Endothelial cell of umbilical vein (primary cell): ENCODE results near the gene PYROXD2. TPM values are rescaled to one million over a fixed set of nuclear protein-coding genes. Genes with fewer than 3 reads are reported as not detected.

Source experiments
- BruUV-seq: library from RNA; stranded (reverse); fragments of 400-500 nt; replicated peaks from 2 replicates; lab custom pipeline; 2021; lab: Mats Ljungman, UMichigan
- CTCF ChIA-PET: fragments of 300-600, 350-600 bp; sonication (Branson Sonifier 250); formaldehyde crosslinking; loops from one replicate; lab custom pipeline; 2021; ENCODE audit warnings: antibody characterized with exemption, inconsistent platforms; lab: Charles Lee
- POLR2A ChIA-PET: fragments of 300-600, 350-600 bp; sonication (Branson Sonifier 250); formaldehyde crosslinking; loops from one replicate; lab custom pipeline; 2021; ENCODE audit warnings: antibody characterized with exemption, inconsistent platforms; lab: Charles Lee
- DNase-seq: peaks from one replicate; pipeline ENCODE4 v3.0.0-alpha.2; 2011; ENCODE audit warnings: low read depth, low spot score
- FAIRE-seq: peaks from 2 replicates; lab custom pipeline; 2011; peaks lifted over from hg19 to GRCh38; lab: Jason Lieb, UNC
- H2AFZ ChIP-seq: 2 replicates; pipeline ENCODE4 v1.6.0; 2012; ENCODE audit warnings: low read depth, low read length, control low read depth, inconsistent platforms
- H3K27ac ChIP-seq: 2 replicates; pipeline ENCODE4 v1.5.1; 2011; ENCODE audit warnings: low read depth, mild to moderate bottlenecking, control low read depth, low read length, moderate library complexity; ENCODE audit not compliant: insufficient read depth
- H3K27me3 ChIP-seq, 2 experiments: 2 replicates each; pipeline versions ENCODE4 v1.6.0 to v1.6.1; 2011; ENCODE audit warnings: low read length in 2 of 2, mixed read lengths in 1 of 2; ENCODE audit not compliant: control insufficient read depth in 2 of 2, insufficient read depth in 2 of 2
- H3K36me3 ChIP-seq, 2 experiments: 2 replicates in 1 of 2; 3 replicates in 1 of 2; pipeline ENCODE4 v1.5.1; 2011; ENCODE audit warnings: low read length in 2 of 2, mild to moderate bottlenecking in 1 of 2, moderate library complexity in 1 of 2; ENCODE audit not compliant: control insufficient read depth in 2 of 2, insufficient read depth in 2 of 2; ENCODE audit errors: extremely low read depth in 1 of 2
- H3K4me1 ChIP-seq: 3 replicates; pipeline ENCODE4 v1.5.1; 2011; ENCODE audit warnings: mild to moderate bottlenecking, low read length; ENCODE audit not compliant: control insufficient read depth, insufficient read depth; ENCODE audit errors: extremely low read depth
- H3K4me2 ChIP-seq: 2 replicates; pipeline ENCODE4 v1.6.1; 2011; ENCODE audit warnings: low read length, control low read depth, mixed read lengths; ENCODE audit not compliant: insufficient read depth
- H3K4me3 ChIP-seq, 3 experiments: fragments of 200-600 bp in 1 of 3; sonication (generic), shearing (Covaris generic) in 1 of 3; replicated peaks in 1 of 3; 2 replicates each; pipeline ENCODE4 v1.5.1; 2011 to 2016; ENCODE audit warnings: control low read depth in 3 of 3, low read length in 3 of 3, mild to moderate bottlenecking in 2 of 3, inconsistent platforms in 1 of 3, low read depth in 1 of 3, moderate library complexity in 1 of 3; ENCODE audit not compliant: insufficient read depth in 1 of 3
- H3K79me2 ChIP-seq: 2 replicates; pipeline ENCODE4 v1.6.0; 2012; ENCODE audit warnings: low read length, inconsistent platforms; ENCODE audit not compliant: control insufficient read depth, insufficient read depth
- H3K9ac ChIP-seq: replicated peaks from 2 replicates; pipeline ENCODE3; 2011; ENCODE audit warnings: low read length, control low read depth; ENCODE audit not compliant: insufficient read depth; ENCODE audit errors: extremely low read depth
- H3K9me1 ChIP-seq: replicated peaks from 3 replicates; pipeline ENCODE4 v1.6.0; 2011; ENCODE audit warnings: mild to moderate bottlenecking, low read length; ENCODE audit not compliant: control insufficient read depth, insufficient read depth; ENCODE audit errors: extremely low read depth
- H3K9me3 ChIP-seq: replicated peaks from 2 replicates; pipeline ENCODE4 v1.5.1; 2012; ENCODE audit warnings: low read length, inconsistent platforms; ENCODE audit not compliant: control insufficient read depth, insufficient read depth
- H4K20me1 ChIP-seq: replicated peaks from 2 replicates; pipeline ENCODE3; 2011; ENCODE audit warnings: mild to moderate bottlenecking, low read length; ENCODE audit not compliant: control insufficient read depth, insufficient read depth; ENCODE audit errors: extremely low read depth
- EZH2 ChIP-seq: IDR thresholded peaks from 2 replicates; pipeline ENCODE4 v1.6.1; 2012; ENCODE audit warnings: borderline replicate concordance, low read depth, mild to moderate bottlenecking, moderate library complexity, low read length, inconsistent platforms; ENCODE audit not compliant: severe bottlenecking
- FOS ChIP-seq: IDR thresholded peaks from 2 replicates; pipeline ENCODE4 v1.6.1; 2011; ENCODE audit warnings: mild to moderate bottlenecking, low read length, moderate library complexity, borderline replicate concordance; ENCODE audit not compliant: insufficient read depth
- GATA2 ChIP-seq: IDR thresholded peaks from 2 replicates; pipeline ENCODE4 v1.7.0; 2011; ENCODE audit warnings: low read depth, mild to moderate bottlenecking, moderate library complexity, mixed read lengths, low read length; ENCODE audit not compliant: insufficient read length, insufficient read depth
- JUN ChIP-seq: IDR thresholded peaks from 2 replicates; pipeline ENCODE4 v1.6.1; 2011; ENCODE audit warnings: borderline replicate concordance, low read depth; ENCODE audit not compliant: insufficient read length, insufficient read depth
- MYC ChIP-seq: IDR thresholded peaks from one replicate; pipeline ENCODE4 v1.6.1; 2011; ENCODE audit warnings: mild to moderate bottlenecking, low read depth, low read length
- POLR2A ChIP-seq: IDR thresholded peaks from 2 replicates; pipeline ENCODE4 v1.6.1; 2012; ENCODE audit warnings: low read depth, mild to moderate bottlenecking, control low read depth, low read length
- POLR2AphosphoS5 ChIP-seq: IDR thresholded peaks from 2 replicates; pipeline ENCODE4 v1.6.1; 2012; ENCODE audit warnings: low read depth, mild to moderate bottlenecking, control low read depth, low read length, moderate library complexity; ENCODE audit not compliant: insufficient read depth
- dilution Hi-C: fragments of 300-500 bp; cut with MboI; formaldehyde crosslinking; loops from one replicate; pipeline ENCODE4 v1.15.0; 2019; ENCODE audit warnings: low sequenced_read_pairs; ENCODE audit not compliant: extremely low pct_ligation_motif_present
- intact Hi-C: fragments of 100-400 bp; cut with micrococcal nuclease; formaldehyde crosslinking; loops from one replicate; pipeline ENCODE4 v1.10.0; 2022
- polyA plus RNA-seq, 4 experiments: library from polyadenylated mRNA; depleted of rRNA in 3 of 4; stranded (reverse) in 3 of 4; unstranded in 1 of 4; fragments of >200 nt; gene quantifications; 2 replicates each; pipeline versions ENCODE4 v1.2.1 to v1.2.3, GENCODE V29; 2011 to 2012; ENCODE audit warnings: missing spikeins in 1 of 4
- total RNA-seq: library from RNA; stranded (reverse); gene quantifications from 2 replicates; pipeline ENCODE4 v1.2.3, GENCODE V29; 2021
- TF ChIP-seq, protein P1 (sequence below): IDR thresholded peaks from 2 replicates; pipeline ENCODE4 v1.6.1; 2011; ENCODE audit not compliant: insufficient read depth, insufficient read length
- TF ChIP-seq, protein P2 (sequence below), 2 donors: IDR thresholded peaks; 1 replicate in 1 of 2; 2 replicates in 1 of 2; pipeline ENCODE4 v1.5.1; 2011; ENCODE audit warnings: low read length in 2 of 2, mild to moderate bottlenecking in 2 of 2, moderate library complexity in 2 of 2, control low read depth in 1 of 2, inconsistent platforms in 1 of 2, low read depth in 1 of 2; ENCODE audit not compliant: insufficient read depth in 1 of 2; ENCODE audit errors: extremely low read depth in 1 of 2

The PYROXD2 gene
- total and polyA plus RNA-seq, 2 donors (not counting 3 experiments of a cell fraction or from before 2014, with no cell fraction given) = 7.0 to 13.7 TPM

DNA sequence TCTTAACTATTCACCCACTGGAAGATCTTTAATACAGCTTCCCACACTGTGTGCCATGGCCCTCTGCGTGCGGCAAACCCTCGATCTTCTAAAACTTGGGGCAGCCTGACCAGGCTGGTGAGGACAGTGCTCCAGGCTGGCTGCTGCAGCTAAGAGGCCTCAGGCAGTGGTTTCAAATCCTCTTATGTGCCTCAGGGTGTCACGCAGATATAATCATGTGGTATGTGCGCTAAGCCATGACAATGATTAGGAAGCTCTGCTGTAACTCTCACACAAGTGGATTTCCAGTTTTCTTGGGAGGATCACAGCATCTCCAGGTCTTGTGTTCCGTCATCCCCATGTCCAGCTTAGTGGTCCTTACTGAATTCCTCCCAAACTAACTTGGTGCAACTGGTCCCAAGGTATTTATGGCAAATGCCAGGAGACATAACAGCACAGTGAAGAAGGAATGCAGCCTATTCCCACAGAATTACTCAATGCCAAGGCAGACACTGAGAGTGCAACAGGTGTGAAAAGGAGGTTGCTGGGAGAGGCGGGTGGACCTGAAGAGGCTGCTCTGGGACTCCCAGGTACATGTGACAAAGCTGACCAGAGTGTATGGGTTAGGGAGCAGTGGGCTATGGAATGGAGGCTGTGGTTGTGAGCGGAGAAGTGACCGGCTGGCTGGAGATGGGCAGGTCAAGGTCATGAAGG lies 29.5 kb upstream of the PYROXD2 start:
- no peak overlapping the region for H3K4me3 ChIP-seq
- no peak overlapping the region for H3K9ac ChIP-seq
- H3K9me1 ChIP-seq = no peaks in the 10 kb centered on the region
- TF ChIP-seq, protein P1, sequence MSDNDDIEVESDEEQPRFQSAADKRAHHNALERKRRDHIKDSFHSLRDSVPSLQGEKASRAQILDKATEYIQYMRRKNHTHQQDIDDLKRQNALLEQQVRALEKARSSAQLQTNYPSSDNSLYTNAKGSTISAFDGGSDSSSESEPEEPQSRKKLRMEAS = no peak
- no peak for TF ChIP-seq FOS
- TF ChIP-seq EZH2 = no peak
- no peak for TF ChIP-seq MYC
- no peak for TF ChIP-seq POLR2A
- TF ChIP-seq, protein P2, sequence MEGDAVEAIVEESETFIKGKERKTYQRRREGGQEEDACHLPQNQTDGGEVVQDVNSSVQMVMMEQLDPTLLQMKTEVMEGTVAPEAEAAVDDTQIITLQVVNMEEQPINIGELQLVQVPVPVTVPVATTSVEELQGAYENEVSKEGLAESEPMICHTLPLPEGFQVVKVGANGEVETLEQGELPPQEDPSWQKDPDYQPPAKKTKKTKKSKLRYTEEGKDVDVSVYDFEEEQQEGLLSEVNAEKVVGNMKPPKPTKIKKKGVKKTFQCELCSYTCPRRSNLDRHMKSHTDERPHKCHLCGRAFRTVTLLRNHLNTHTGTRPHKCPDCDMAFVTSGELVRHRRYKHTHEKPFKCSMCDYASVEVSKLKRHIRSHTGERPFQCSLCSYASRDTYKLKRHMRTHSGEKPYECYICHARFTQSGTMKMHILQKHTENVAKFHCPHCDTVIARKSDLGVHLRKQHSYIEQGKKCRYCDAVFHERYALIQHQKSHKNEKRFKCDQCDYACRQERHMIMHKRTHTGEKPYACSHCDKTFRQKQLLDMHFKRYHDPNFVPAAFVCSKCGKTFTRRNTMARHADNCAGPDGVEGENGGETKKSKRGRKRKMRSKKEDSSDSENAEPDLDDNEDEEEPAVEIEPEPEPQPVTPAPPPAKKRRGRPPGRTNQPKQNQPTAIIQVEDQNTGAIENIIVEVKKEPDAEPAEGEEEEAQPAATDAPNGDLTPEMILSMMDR (IDR thresholded peaks at IDR 0.05; ENCODE audit: extremely low read depth in 1 of 2, insufficient read depth in 1 of 2, low read depth in 1 of 2, low read length in 2 of 2) = no peak
- TF ChIP-seq JUN = no peak
- TF ChIP-seq GATA2 = no peak
- no peak for TF ChIP-seq POLR2AphosphoS5
- H3K4me2 ChIP-seq = no peak overlapping the region
- no peaks in the 10 kb centered on the region for H3K27me3 ChIP-seq
- no peak overlapping the region for H3K27ac ChIP-seq
- H2AFZ ChIP-seq = no peak overlapping the region
- BruUV-seq = no TSS peak
- CTCF ChIA-PET = interaction anchor here (1.1 to 1.4 kb wide), 2 partner anchors 10 to 19 kb away, joined by 3 read pairs; no protein-coding TSS in a partner anchor
- no peaks in the 10 kb centered on the region for H3K9me3 ChIP-seq
- intact Hi-C loops = no loop called here
- DNase-seq (no peak), FAIRE-seq (no peak)
- H3K79me2 ChIP-seq = peaks cover 9% of the 10 kb centered on the region
- dilution Hi-C loops = no loop called here
- POLR2A ChIA-PET = no interaction called here
- peaks cover 6% of the 10 kb centered on the region for H3K4me1 ChIP-seq
- peaks cover 2 to 11% of the 10 kb centered on the region in 2 experiments for H3K36me3 ChIP-seq
- no peaks in the 10 kb centered on the region for H4K20me1 ChIP-seq
